HEK293 (cell line): ENCODE data around the gene CYTH3.

ENCODE experiments used
- KLF1 ChIP-seq: fragments of 450-650 bp; formaldehyde crosslinking; IDR thresholded peaks from 2 replicates; pipeline ENCODE4 v1.5.1; 2016; ENCODE audit warnings: missing biosample characterization, missing genetic modification characterization
- ZNF768 ChIP-seq: fragments of 450-650 bp; formaldehyde crosslinking; IDR thresholded peaks from 2 replicates; pipeline ENCODE4 v1.5.1; 2018; ENCODE audit warnings: missing biosample characterization, mild to moderate bottlenecking, missing genetic modification characterization
- TF ChIP-seq, protein P1 (sequence below): fragments of 450-650 bp; formaldehyde crosslinking; IDR thresholded peaks from 2 replicates; pipeline ENCODE4 v1.5.1; 2016; ENCODE audit warnings: missing biosample characterization, missing genetic modification characterization
- TF ChIP-seq, protein P2 (sequence below): fragments of 450-650 bp; formaldehyde crosslinking; IDR thresholded peaks from 2 replicates; pipeline ENCODE4 v1.5.1; 2017; ENCODE audit warnings: missing biosample characterization, missing genetic modification characterization

GRCh38 chr7:6248581-6248980 is 23.8 kb downstream of the CYTH3 start:
- TF ChIP-seq, protein P1, sequence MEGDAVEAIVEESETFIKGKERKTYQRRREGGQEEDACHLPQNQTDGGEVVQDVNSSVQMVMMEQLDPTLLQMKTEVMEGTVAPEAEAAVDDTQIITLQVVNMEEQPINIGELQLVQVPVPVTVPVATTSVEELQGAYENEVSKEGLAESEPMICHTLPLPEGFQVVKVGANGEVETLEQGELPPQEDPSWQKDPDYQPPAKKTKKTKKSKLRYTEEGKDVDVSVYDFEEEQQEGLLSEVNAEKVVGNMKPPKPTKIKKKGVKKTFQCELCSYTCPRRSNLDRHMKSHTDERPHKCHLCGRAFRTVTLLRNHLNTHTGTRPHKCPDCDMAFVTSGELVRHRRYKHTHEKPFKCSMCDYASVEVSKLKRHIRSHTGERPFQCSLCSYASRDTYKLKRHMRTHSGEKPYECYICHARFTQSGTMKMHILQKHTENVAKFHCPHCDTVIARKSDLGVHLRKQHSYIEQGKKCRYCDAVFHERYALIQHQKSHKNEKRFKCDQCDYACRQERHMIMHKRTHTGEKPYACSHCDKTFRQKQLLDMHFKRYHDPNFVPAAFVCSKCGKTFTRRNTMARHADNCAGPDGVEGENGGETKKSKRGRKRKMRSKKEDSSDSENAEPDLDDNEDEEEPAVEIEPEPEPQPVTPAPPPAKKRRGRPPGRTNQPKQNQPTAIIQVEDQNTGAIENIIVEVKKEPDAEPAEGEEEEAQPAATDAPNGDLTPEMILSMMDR (tag by site-specific recombination) = no peak
- TF ChIP-seq KLF1 (tag by site-specific recombination) (no peak), ZNF768 (tag by site-specific recombination) (no peak)
- TF ChIP-seq, protein P2, sequence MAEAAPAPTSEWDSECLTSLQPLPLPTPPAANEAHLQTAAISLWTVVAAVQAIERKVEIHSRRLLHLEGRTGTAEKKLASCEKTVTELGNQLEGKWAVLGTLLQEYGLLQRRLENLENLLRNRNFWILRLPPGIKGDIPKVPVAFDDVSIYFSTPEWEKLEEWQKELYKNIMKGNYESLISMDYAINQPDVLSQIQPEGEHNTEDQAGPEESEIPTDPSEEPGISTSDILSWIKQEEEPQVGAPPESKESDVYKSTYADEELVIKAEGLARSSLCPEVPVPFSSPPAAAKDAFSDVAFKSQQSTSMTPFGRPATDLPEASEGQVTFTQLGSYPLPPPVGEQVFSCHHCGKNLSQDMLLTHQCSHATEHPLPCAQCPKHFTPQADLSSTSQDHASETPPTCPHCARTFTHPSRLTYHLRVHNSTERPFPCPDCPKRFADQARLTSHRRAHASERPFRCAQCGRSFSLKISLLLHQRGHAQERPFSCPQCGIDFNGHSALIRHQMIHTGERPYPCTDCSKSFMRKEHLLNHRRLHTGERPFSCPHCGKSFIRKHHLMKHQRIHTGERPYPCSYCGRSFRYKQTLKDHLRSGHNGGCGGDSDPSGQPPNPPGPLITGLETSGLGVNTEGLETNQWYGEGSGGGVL (tag by site-specific recombination) = no peak
